Esophagus (tissue), 2 donors: ENCODE measurements around the gene ATP8A1. TPM values are rescaled to one million over a fixed set of nuclear protein-coding genes. Genes with fewer than 3 reads are reported as not detected.

Experiments
- H3K27ac ChIP-seq, 2 donors: one replicate each; pipeline ENCODE4 v1.5.1; 2013; ENCODE audit warnings: low read depth in 2 of 2, mild to moderate bottlenecking in 2 of 2, inconsistent platforms in 1 of 2, low read length in 1 of 2, moderate library complexity in 1 of 2
- H3K27me3 ChIP-seq, 2 donors: one replicate each; pipeline ENCODE4 v1.6.1; 2013; ENCODE audit warnings: low read length in 2 of 2, control low read depth in 1 of 2, mild to moderate bottlenecking in 1 of 2; ENCODE audit not compliant: insufficient read depth in 2 of 2, control insufficient read depth in 1 of 2
- H3K36me3 ChIP-seq, 2 donors: one replicate each; pipeline ENCODE4 v1.6.1; 2013; ENCODE audit warnings: low read length in 1 of 2; ENCODE audit not compliant: control insufficient read depth in 2 of 2, insufficient read depth in 2 of 2
- H3K4me1 ChIP-seq, 2 donors: one replicate each; pipeline ENCODE4 v1.6.1; 2013; ENCODE audit warnings: low read length in 1 of 2; ENCODE audit not compliant: control insufficient read depth in 2 of 2, insufficient read depth in 2 of 2
- H3K4me3 ChIP-seq, 2 donors: one replicate each; pipeline ENCODE4 v1.5.1; 2013; ENCODE audit warnings: low read length in 2 of 2, mild to moderate bottlenecking in 2 of 2, low read depth in 1 of 2, moderate library complexity in 1 of 2
- H3K9me3 ChIP-seq, 2 donors: one replicate each; pipeline ENCODE4 v1.6.1; 2013; ENCODE audit warnings: mild to moderate bottlenecking in 2 of 2, low read depth in 1 of 2, low read length in 1 of 2, moderate library complexity in 1 of 2; ENCODE audit not compliant: control insufficient read depth in 2 of 2, insufficient read depth in 1 of 2
- WGBS, 2 donors: extraction: QIAGEN DNeasy Blood & Tissue Kit; methylation state at CpG; one replicate each; pipeline ENCODE4 v1.1.7; 2013; 5-methylcytosine and 5-hydroxymethylcytosine counted together
- polyA plus RNA-seq, 2 donors: library from polyadenylated mRNA; stranded (reverse); fragments of 200-250 nt; gene quantifications; one replicate each; pipeline ENCODE4 v1.2.3, GENCODE V29; 2013
- donor health status: healthy with polysubstance abuse.
- donor health status: Bipolar disorder and iron deficiency.

Gene ATP8A1
- polyA plus RNA-seq, 2 donors, result 1.2 to 2.5 TPM

- no peak overlapping the region for H3K4me3 ChIP-seq
- no peaks in the 10 kb centered on the region for H3K4me1 ChIP-seq
- H3K36me3 ChIP-seq, result no peaks in the 10 kb centered on the region
- no peak overlapping the region for H3K27ac ChIP-seq
- WGBS, 2 donors, result 39 to 59% methylated on average over 2 of the region's 2 CpGs
- no peaks in the 10 kb centered on the region for H3K9me3 ChIP-seq
- H3K27me3 ChIP-seq, result no peaks in the 10 kb centered on the region
Observed at GRCh38 chr4:42673082-42673425, 16.1 kb upstream of the ATP8A1 start.

GRCh38 chr4:42672359-42673081 is 15.6 kb upstream of the ATP8A1 start:
- no peaks in the 10 kb centered on the region for H3K27me3 ChIP-seq
- H3K4me1 ChIP-seq, result no peaks in the 10 kb centered on the region
- H3K36me3 ChIP-seq, result no peaks in the 10 kb centered on the region
- no peaks in the 10 kb centered on the region for H3K9me3 ChIP-seq
- H3K4me3 ChIP-seq, result no peak overlapping the region
- no peak overlapping the region for H3K27ac ChIP-seq
- WGBS, 2 donors, result 66 to 75% methylated on average over 2 of the region's 2 CpGs

GRCh38 chr4:42671431-42672194 is 14.7 kb upstream of the ATP8A1 start:
- 35 to 50% methylated on average over 4 of the region's 4 CpGs for WGBS, 2 donors
- no peaks in the 10 kb centered on the region for H3K4me1 ChIP-seq
- no peak overlapping the region for H3K4me3 ChIP-seq
- H3K27me3 ChIP-seq, result no peaks in the 10 kb centered on the region
- no peak overlapping the region for H3K27ac ChIP-seq
- H3K9me3 ChIP-seq, result no peaks in the 10 kb centered on the region
- H3K36me3 ChIP-seq, result no peaks in the 10 kb centered on the region

- H3K4me3 ChIP-seq, result no peak overlapping the region
- H3K27ac ChIP-seq, result no peak overlapping the region
- WGBS, 2 donors, result 51 to 58% methylated on average over 2 of the region's 2 CpGs
- H3K4me1 ChIP-seq, result peaks cover 0 to 2% of the 10 kb centered on the region in 2 donors
- H3K9me3 ChIP-seq, result no peaks in the 10 kb centered on the region
- no peaks in the 10 kb centered on the region for H3K27me3 ChIP-seq
- H3K36me3 ChIP-seq, result no peaks in the 10 kb centered on the region
Observed at GRCh38 chr4:42658261-42658660, 1.4 kb upstream of the ATP8A1 start.

- peak overlapping the region; percentile 29 to 54 for H3K27ac ChIP-seq
- no peaks in the 10 kb centered on the region for H3K36me3 ChIP-seq
Observed at GRCh38 chr4:42656679-42656943, 294 bp downstream of the ATP8A1 start.

GRCh38 chr4:42655921-42656678 is 805 bp downstream of the ATP8A1 start:
- no peaks in the 10 kb centered on the region for H3K36me3 ChIP-seq
- H3K4me3 ChIP-seq, result peak overlapping the region; percentile 87 to 93
- 1 to 2% methylated on average over 37 to 39 of the region's 39 CpGs for WGBS, 2 donors
- peaks cover 0 to 2% of the 10 kb centered on the region in 2 donors for H3K4me1 ChIP-seq
- no peaks in the 10 kb centered on the region for H3K9me3 ChIP-seq
- no peaks in the 10 kb centered on the region for H3K27me3 ChIP-seq
- peak overlapping the region; percentile 29 to 54 for H3K27ac ChIP-seq

More at GRCh38 chr4:42656679-42656943, 294 bp downstream of the ATP8A1 start:
- Histone ChIP-seq H3K4me3 (peak overlapping the region; percentile 87 to 93), H3K9me3 (no peaks in the 10 kb centered on the region), H3K27me3 (no peaks in the 10 kb centered on the region), H3K4me1 (peaks cover 0 to 2% of the 10 kb centered on the region in 2 donors)
- WGBS, 2 donors, result 0 to 1% methylated on average over 21 to 31 of the region's 31 CpGs

GRCh38 chr4:42655269-42655637 is 1.7 kb downstream of the ATP8A1 start:
- Histone ChIP-seq H3K36me3 (no peaks in the 10 kb centered on the region), H3K27me3 (no peaks in the 10 kb centered on the region), H3K4me3 (no peak overlapping the region), H3K4me1 (peaks cover 0 to 2% of the 10 kb centered on the region in 2 donors), H3K9me3 (no peaks in the 10 kb centered on the region), H3K27ac (no peak overlapping the region)
- WGBS, 2 donors, result 62 to 83% methylated on average over 1 of the region's 1 CpG

- 45 to 70% methylated on average over 2 of the region's 2 CpGs for WGBS, 2 donors
- H3K9me3 ChIP-seq, result no peaks in the 10 kb centered on the region
- H3K27me3 ChIP-seq, result no peaks in the 10 kb centered on the region
- H3K27ac ChIP-seq, result no peak overlapping the region
- H3K4me1 ChIP-seq, result peaks cover 0 to 2% of the 10 kb centered on the region in 2 donors
- H3K4me3 ChIP-seq, result no peak overlapping the region
- H3K36me3 ChIP-seq, result no peaks in the 10 kb centered on the region
Observed at GRCh38 chr4:42654631-42655268, 2.2 kb downstream of the ATP8A1 start.
